BLaER1 treated with 17β-estradiol and CSF1 and Interleukin-3, amounts not matched to agents 10 nM and 100 nM (cell line): ENCODE data around the gene TMEM239.
"Not testable (repeated sequence)": the region's sequence is repeated elsewhere in the genome, so short reads cannot be mapped to it uniquely, and the experiment has no call there.

Experiments used
- H3K27ac ChIP-seq, 11 experiments: shearing (Covaris generic); formaldehyde crosslinking; 2 replicates each; pipeline ENCODE4 v1.8.1; 2022
- H3K27me3 ChIP-seq, 11 experiments: shearing (Covaris generic); formaldehyde crosslinking; 2 replicates each; pipeline ENCODE4 v1.8.1; 2022
- H3K36me3 ChIP-seq, 11 experiments: shearing (Covaris generic); formaldehyde crosslinking; 2 replicates each; pipeline ENCODE4 v1.8.1; 2022
- H3K4me1 ChIP-seq, 10 experiments: shearing (Covaris generic); formaldehyde crosslinking; 2 replicates each; pipeline ENCODE4 v1.8.1; 2022
- H3K4me2 ChIP-seq, 11 experiments: shearing (Covaris generic); formaldehyde crosslinking; 2 replicates each; pipeline ENCODE4 v1.8.1; 2022
- H3K4me3 ChIP-seq, 10 experiments: shearing (Covaris generic); formaldehyde crosslinking; 2 replicates each; pipeline ENCODE4 v1.8.1; 2022
- H3K9ac ChIP-seq, 11 experiments: shearing (Covaris generic); formaldehyde crosslinking; 2 replicates each; pipeline ENCODE4 v1.8.1; 2022
- H3K9me3 ChIP-seq, 11 experiments: shearing (Covaris generic); formaldehyde crosslinking; replicated peaks in 1 of 11; 2 replicates each; pipeline ENCODE4 v1.8.1; 2022
- H4K20me1 ChIP-seq, 11 experiments: shearing (Covaris generic); formaldehyde crosslinking; 2 replicates each; pipeline ENCODE4 v1.8.1; 2022
- Cebpa-rat ChIP-seq, 11 experiments: shearing (Covaris generic); IDR thresholded peaks; 2 replicates each; pipeline ENCODE4 v1.8.1; 2022

Gene TMEM239

DNA sequence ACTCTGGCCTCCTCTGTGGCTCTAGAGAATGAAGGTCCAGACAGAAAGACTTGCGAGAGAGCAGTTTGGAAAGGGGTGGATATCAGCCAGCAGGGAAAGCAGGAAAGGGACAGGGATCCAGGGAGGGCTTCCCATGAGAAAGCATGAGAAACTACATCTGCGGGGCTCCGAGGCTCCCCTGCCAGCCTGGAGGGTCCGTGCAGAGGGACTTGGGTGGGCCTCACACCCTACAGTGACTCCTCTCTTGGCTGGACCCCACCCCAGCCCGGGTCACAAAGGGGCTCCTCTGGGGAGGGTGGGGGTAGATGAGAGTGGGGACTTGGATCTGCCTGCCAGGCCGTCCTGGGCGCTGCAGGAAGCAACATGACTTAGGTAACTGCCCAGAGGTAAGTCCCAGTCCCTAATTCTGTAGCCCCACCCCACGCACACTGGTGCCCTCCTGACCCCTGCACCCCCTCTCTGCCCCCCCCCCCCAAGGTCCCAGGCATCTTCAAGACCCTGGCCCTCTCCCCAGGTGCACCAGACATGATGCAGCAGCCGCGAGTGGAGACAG lies at the start of gene TMEM239:
Gene TMEM239, plus strand, starts transcription at position 335 of the 553 bp plus-strand sequence. Its CDS starts 191 bp downstream, at position 526.
- TF ChIP-seq Cebpa-rat (IDR thresholded peaks at IDR 0.05) = no peak
- 0 out of 22 replicates have a peak, but pooled peaks cover 0 to 3% (median 0%) of the 10 kb centered on the region in 11 experiments for H3K27me3 ChIP-seq
- peaks cover 0 to 19% (median 13%) of the 10 kb centered on the region in 11 experiments; a peak in 19 of 22 replicates for H3K9me3 ChIP-seq
- H3K36me3 ChIP-seq = no peaks in the 10 kb centered on the region
- peak within 1 kb of the TSS; percentile 48 to 82 (median 70) for H3K4me2 ChIP-seq
- no peaks in the 10 kb centered on the region for H4K20me1 ChIP-seq
- H3K4me3 ChIP-seq = no peak within 1 kb of the TSS
- H3K9ac ChIP-seq = peak within 1 kb of the TSS in 4 of 11 experiments; percentile 9 to 22 (median 14); a peak in 1 of 22 replicates
- H3K27ac ChIP-seq = peak within 1 kb of the TSS in 3 of 11 experiments; percentile 18 to 41 (median 18); a peak in 4 of 22 replicates
- peaks cover 15 to 38% (median 27%) of the 10 kb centered on the region in 10 experiments for H3K4me1 ChIP-seq

DNA sequence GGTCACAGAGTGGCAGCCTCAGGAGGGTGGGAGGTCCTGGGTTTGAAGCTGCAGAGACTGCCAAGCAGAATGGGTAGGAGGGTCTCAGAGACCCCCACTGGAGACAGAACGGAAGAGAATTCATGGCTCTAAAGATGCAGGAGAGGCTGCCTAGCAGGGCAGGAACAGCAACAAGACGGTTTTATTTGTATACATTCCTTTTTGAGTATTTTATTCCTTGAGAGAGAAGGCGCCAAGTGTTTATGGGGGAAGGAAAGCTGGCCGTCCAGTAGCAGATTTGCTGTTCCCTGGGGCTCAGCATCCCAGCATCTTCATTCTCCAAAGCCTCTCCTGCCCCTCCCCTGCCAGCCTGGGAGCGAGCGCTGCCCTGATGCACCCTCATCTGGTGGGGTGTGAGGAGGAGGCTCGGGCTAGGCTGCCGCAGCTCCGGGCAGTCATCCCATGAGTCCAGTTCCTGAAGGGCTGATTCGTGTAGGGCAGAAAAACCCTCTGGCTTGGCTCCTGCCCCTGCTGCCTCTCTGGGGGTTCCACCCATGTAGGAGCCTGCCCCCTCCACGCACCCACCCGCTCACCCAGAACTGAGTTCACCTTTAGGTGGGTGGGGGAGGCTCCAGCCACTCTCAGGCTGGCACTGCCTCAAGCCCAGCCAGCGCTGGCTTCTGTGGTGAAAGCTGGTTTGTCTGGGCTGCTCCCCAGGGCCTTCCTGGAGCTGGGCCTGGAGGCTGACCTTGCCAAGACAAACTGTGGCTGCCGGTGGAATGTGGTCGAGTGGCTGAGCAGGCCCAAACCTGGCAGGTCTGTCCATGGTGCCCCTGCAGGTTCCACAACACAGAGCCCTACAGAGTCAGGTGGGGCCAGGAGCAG lies 48.2 kb upstream of the TMEM239 start:
- no peaks in the 10 kb centered on the region for H3K27me3 ChIP-seq
- H3K9ac ChIP-seq = no peak overlapping the region
- H4K20me1 ChIP-seq = no peaks in the 10 kb centered on the region
- H3K4me1 ChIP-seq = peaks cover 0 to 15% (median 10%) of the 10 kb centered on the region in 10 experiments; a peak in 12 of 20 replicates
- H3K9me3 ChIP-seq = no peaks in the 10 kb centered on the region
- no peak overlapping the region for H3K4me3 ChIP-seq
- H3K36me3 ChIP-seq = no peaks in the 10 kb centered on the region
- no peak for TF ChIP-seq Cebpa-rat (IDR thresholded peaks at IDR 0.05)
- H3K27ac ChIP-seq = no peak overlapping the region
- peak overlapping the region in 3 of 11 experiments; percentile 1 to 18 (median 12); a peak in 1 of 22 replicates for H3K4me2 ChIP-seq

DNA sequence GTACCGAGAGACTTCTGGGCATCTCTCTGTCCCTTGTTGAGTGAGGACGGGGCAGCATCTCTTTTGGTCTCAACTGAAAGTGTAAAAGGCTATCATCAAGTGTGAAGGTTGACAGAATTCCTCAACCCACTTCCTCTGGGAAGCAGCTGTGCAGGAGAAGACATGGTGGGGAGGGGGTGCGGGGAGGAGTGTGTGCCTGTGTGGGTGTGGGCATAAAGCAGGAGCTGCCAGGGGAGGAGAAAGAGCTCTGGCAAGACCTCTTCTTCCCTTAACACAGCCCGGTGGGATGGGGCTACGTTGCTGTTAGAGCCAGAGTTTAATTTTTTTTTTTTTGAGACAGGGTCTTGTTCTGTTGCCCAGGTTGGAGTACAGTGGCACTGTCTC lies 47.5 kb upstream of the TMEM239 start:
- Histone ChIP-seq H3K27ac (no peak overlapping the region), H3K9ac (no peak overlapping the region), H3K4me1 (peaks cover 0 to 15% (median 10%) of the 10 kb centered on the region in 10 experiments; a peak in 12 of 20 replicates), H3K9me3 (no peaks in the 10 kb centered on the region), H3K4me3 (no peak overlapping the region), H3K27me3 (no peaks in the 10 kb centered on the region), H3K4me2 (peak overlapping the region in 3 of 11 experiments; percentile 1 to 18 (median 12); a peak in 1 of 22 replicates), H4K20me1 (no peaks in the 10 kb centered on the region), H3K36me3 (no peaks in the 10 kb centered on the region)
- no peak for TF ChIP-seq Cebpa-rat (IDR thresholded peaks at IDR 0.05)

DNA sequence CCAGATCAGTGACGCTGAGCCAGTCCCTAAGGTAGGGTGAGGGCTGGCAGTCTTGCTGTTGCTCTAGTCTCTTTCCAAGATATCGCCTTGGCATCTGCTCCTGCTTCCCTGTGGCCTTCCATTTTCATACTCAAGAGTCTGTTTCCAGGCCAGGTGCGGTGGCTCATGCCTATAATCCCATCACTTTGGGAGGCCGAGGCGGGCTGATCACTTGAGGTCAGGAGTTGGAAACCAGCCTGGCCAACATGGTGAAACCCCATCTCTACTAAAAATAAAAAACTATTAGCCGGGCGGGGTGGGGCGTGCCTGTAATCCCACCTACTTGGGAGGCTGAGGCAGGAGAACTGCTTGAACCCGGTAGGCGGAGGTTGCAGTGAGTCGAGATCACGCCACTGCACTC lies 46.1 kb upstream of the TMEM239 start:
- H3K4me1 ChIP-seq = peaks cover 0 to 15% (median 10%) of the 10 kb centered on the region in 10 experiments; a peak in 12 of 20 replicates
- H3K27me3 ChIP-seq, H3K4me2 ChIP-seq, H3K9ac ChIP-seq, H3K4me3 ChIP-seq, H4K20me1 ChIP-seq, H3K36me3 ChIP-seq, H3K27ac ChIP-seq, H3K9me3 ChIP-seq: not testable (repeated sequence)

DNA sequence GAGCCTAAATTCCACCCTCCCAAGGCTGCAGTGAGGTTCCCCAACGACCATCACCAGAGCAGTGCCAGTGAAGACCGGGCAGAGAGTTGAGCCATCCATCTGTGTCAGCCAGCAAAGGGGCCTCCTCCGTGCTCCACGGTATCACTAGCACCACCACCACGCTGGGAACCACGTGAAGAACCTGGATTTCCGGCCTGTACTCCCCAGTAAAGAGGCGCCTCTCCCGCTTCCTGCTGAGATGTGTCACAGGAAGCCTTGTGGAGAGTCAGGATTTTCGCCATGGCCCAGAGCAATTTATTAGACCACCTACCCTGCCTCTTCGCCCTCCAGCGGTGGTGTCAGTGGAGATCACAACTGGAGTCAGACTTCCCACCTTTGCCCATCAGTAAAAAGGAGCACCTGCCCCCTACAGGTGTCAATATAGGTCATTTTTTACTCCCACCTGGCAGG lies 44.5 kb upstream of the TMEM239 start:
- no peak overlapping the region for H3K9ac ChIP-seq
- H3K4me3 ChIP-seq = no peak overlapping the region
- H3K4me1 ChIP-seq = peaks cover 0 to 15% (median 10%) of the 10 kb centered on the region in 10 experiments; a peak in 12 of 20 replicates
- H3K9me3 ChIP-seq = peaks cover 7 to 18% (median 12%) of the 10 kb centered on the region in 11 experiments; a peak in 19 of 22 replicates
- no peaks in the 10 kb centered on the region for H4K20me1 ChIP-seq
- H3K4me2 ChIP-seq = peak overlapping the region in 9 of 11 experiments; percentile 19 to 55 (median 35); a peak in 13 of 22 replicates
- H3K27ac ChIP-seq = no peak overlapping the region
- no peak for TF ChIP-seq Cebpa-rat (IDR thresholded peaks at IDR 0.05)
- H3K36me3 ChIP-seq = no peaks in the 10 kb centered on the region
- H3K27me3 ChIP-seq = no peaks in the 10 kb centered on the region

DNA sequence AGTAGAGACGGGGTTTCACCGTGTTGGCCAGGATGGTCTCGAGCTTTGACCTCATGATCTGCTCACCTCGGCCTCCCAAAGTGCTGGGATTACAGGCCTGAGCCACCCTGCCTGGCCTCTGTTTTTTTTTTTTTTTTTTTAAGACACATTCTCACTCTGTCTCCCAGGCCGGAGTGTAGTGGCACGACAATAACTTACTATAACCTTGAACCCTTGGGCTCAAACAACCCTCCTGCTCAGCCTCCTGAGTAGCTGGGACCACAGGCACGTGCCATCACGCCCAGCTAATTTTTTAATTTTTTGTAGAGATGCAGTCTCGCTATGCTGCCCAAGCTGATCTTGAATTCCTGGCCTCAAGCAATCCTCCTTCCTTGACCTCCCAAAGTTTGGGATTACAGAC lies 42.4 kb upstream of the TMEM239 start:
- Histone ChIP-seq H3K27ac (no peak overlapping the region), H3K27me3 (no peaks in the 10 kb centered on the region), H3K9ac (no peak overlapping the region), H3K4me1 (peaks cover 0 to 18% (median 7%) of the 10 kb centered on the region in 10 experiments; a peak in 12 of 20 replicates), H3K4me2 (no peak overlapping the region), H3K36me3 (no peaks in the 10 kb centered on the region), H3K9me3 (peaks cover 7 to 19% (median 12%) of the 10 kb centered on the region in 11 experiments; a peak in 19 of 22 replicates), H3K4me3 (no peak overlapping the region), H4K20me1 (no peaks in the 10 kb centered on the region)
- no peak for TF ChIP-seq Cebpa-rat (IDR thresholded peaks at IDR 0.05)

DNA sequence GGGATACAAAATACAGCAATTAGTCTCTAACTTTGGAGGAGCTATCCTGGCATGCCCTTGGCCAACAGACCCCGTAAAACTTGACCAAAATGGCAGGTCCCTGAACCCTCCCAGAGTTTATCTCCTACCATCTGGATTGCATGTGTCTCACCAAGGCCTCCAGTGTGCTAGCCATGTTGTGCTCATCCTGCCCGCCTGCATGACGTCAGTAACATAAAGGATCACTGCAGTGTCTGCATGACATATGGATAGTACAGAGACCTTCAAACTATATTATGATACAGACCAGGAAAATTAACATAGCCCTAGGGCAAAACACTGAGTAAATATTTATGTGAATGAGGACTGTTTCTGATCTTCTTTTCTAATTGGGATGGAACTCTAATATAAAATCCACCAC lies 41.0 kb upstream of the TMEM239 start:
- H3K4me1 ChIP-seq = peaks cover 0 to 23% (median 9%) of the 10 kb centered on the region in 10 experiments; a peak in 12 of 20 replicates
- peaks cover 7 to 19% (median 12%) of the 10 kb centered on the region in 11 experiments; a peak in 19 of 22 replicates for H3K9me3 ChIP-seq
- no peak overlapping the region for H3K27ac ChIP-seq
- no peak overlapping the region for H3K4me3 ChIP-seq
- no peaks in the 10 kb centered on the region for H3K27me3 ChIP-seq
- H3K4me2 ChIP-seq = no peak overlapping the region
- no peaks in the 10 kb centered on the region for H3K36me3 ChIP-seq
- H4K20me1 ChIP-seq = no peaks in the 10 kb centered on the region
- TF ChIP-seq Cebpa-rat (IDR thresholded peaks at IDR 0.05) = no peak
- H3K9ac ChIP-seq = no peak overlapping the region

DNA sequence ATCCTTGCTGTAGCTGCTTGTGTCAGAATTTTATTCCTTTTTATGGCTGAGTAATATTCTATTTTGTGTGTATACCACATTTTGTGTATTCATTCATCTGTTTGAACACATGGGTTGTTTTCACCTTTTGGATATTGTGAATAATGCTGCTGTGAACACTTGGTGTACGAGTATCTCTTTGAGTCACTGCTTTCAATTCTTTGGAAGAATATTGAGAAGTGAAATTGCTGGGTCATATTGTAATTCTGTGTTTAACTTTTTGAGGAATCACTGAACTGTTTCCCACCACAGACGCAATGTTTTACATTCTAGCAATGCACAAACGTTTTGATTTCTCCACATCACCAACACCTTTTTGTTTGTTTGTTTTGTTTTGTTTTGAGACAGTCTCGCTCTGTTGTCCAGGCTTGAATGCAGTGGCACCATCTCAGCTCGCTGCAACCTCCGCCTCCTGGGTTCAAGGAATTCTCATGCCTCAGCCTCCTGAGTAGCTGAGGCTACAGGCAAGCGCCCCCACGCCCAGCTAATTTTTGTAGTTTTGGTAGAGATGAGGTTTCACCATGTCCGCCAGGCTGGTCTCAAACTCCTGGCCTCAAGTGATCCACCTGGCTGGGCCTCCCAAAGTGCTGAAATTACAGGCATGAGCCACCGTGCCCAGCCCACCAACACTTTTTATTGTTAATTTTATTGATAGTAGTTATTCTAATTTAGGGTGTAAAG lies 37.4 kb upstream of the TMEM239 start:
- H4K20me1 ChIP-seq = no peaks in the 10 kb centered on the region
- peak overlapping the region in 1 of 11 experiments; percentile 40; a peak in 2 of 22 replicates for H3K9ac ChIP-seq
- TF ChIP-seq Cebpa-rat (IDR thresholded peaks at IDR 0.05) = no peak
- no peaks in the 10 kb centered on the region for H3K27me3 ChIP-seq
- peak overlapping the region in 3 of 11 experiments; percentile 47 to 61 (median 56); a peak in 5 of 22 replicates for H3K27ac ChIP-seq
- no peaks in the 10 kb centered on the region for H3K36me3 ChIP-seq
- peaks cover 0 to 14% (median 2%) of the 10 kb centered on the region in 10 experiments; a peak in 8 of 20 replicates for H3K4me1 ChIP-seq
- no peak overlapping the region for H3K4me3 ChIP-seq
- peak overlapping the region in 5 of 11 experiments; percentile 2 to 46 (median 44); a peak in 5 of 22 replicates for H3K4me2 ChIP-seq
- H3K9me3 ChIP-seq = peaks cover 7 to 19% (median 12%) of the 10 kb centered on the region in 11 experiments; a peak in 19 of 22 replicates
